GM19238 (cell line): ENCODE data around the gene HINT2.
A peak's percentile ranks its signal among the peaks of the same experiment; 100 is the strongest.

Experiments
- DNase-seq: peaks from one replicate; pipeline ENCODE4 v3.0.0; 2011; ENCODE audit warnings: low spot score; ENCODE audit not compliant: insufficient read length

HINT2 gene

GRCh38 chr9:35840881-35841644, 26.2 kb upstream of the HINT2 start:
- no peak for DNase-seq

- no peak for DNase-seq
Measured at GRCh38 chr9:35839926-35840325, 25.1 kb upstream of the HINT2 start.

- no peak for DNase-seq
Measured at GRCh38 chr9:35836595-35836994, 21.8 kb upstream of the HINT2 start.

- no peak for DNase-seq
Measured at GRCh38 chr9:35835766-35836165, 20.9 kb upstream of the HINT2 start.

GRCh38 chr9:35835216-35835632, 20.4 kb upstream of the HINT2 start:
- no peak for DNase-seq

GRCh38 chr9:35834260-35835215, 19.7 kb upstream of the HINT2 start:
- DNase-seq: no peak

GRCh38 chr9:35832814-35833213, 18.0 kb upstream of the HINT2 start:
- DNase-seq: no peak

- DNase-seq: no peak
Measured at GRCh38 chr9:35831040-35831439, 16.2 kb upstream of the HINT2 start.

GRCh38 chr9:35829764-35830096, 14.9 kb upstream of the HINT2 start:
- DNase-seq: no peak

GRCh38 chr9:35829084-35829763, 14.4 kb upstream of the HINT2 start, which contains the start of gene TMEM8B:
TSS of gene TMEM8B (plus strand) at chr9:35829228. CDS start at chr9:35829448, 220 bp downstream.
- DNase-seq: peak; percentile 95

GRCh38 chr9:35828716-35829083, 13.9 kb upstream of the HINT2 start, which contains the start of gene FAM221B:
TSS of gene FAM221B (minus strand) at chr9:35828732. CDS start at chr9:35826161, 2,571 bp downstream.
- no peak for DNase-seq

GRCh38 chr9:35827486-35827885, 12.6 kb upstream of the HINT2 start:
- no peak for DNase-seq

- DNase-seq: peak; percentile 52
Measured at GRCh38 chr9:35826071-35826701, 11.3 kb upstream of the HINT2 start.

- DNase-seq: no peak
Measured at GRCh38 chr9:35822926-35823325, 8.1 kb upstream of the HINT2 start.

- no peak for DNase-seq
Measured at GRCh38 chr9:35820076-35820475, 5.2 kb upstream of the HINT2 start.

- DNase-seq: no peak
Measured at GRCh38 chr9:35818341-35818740, 3.5 kb upstream of the HINT2 start.

GRCh38 chr9:35816708-35817107, 1.9 kb upstream of the HINT2 start:
- no peak for DNase-seq

- no peak for DNase-seq
Measured at GRCh38 chr9:35814106-35814840, 569 bp downstream of the HINT2 start.

- DNase-seq: no peak
Measured at GRCh38 chr9:35813434-35814105, 1.3 kb downstream of the HINT2 start.

- DNase-seq: peak; percentile 96
Measured at GRCh38 chr9:35812025-35812602, 2.7 kb downstream of the HINT2 start, which contains the start of gene SPAG8. TSS of gene SPAG8 (minus strand) at chr9:35812262. CDS start at chr9:35812147, 115 bp downstream.
